ENCODE data around the gene PROM1. TPM values are rescaled to one million over a fixed set of nuclear protein-coding genes. Genes with fewer than 3 reads are reported as not detected.

The PROM1 gene
- total RNA-seq, 1 experiment from 2014 or later = 65.1 TPM

DNA sequence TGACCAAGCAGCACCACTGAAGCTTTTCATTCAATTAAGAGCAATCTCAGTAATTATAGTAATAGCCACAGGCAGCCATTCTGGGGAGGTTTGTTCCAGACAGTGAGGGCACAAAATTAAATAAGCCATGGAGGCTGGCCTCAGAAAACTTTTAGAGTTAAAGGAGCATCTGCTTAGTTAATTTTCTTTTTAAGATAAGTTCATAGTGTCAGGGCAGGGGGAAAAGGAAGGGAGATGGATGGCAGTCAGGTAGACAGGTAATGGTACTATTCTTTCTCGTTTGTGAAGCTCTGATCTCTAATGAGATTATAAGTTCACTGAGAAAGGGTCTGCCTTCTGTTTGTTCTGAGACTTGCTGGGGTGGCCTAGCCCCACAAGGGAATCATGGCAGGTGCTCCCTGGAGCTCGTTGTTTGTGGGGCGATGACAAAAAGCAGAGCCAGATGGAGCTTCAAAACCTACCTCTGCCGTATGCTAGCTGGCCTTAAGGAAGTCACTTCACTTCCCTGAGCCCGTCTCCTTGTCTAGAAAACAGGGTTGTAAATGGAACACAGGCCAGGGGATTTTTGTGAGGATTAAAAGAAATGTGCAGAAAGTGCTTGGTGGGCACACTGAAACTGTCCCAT lies 76.2 kb downstream of the PROM1 start:
- TF ChIP-seq, protein P1, sequence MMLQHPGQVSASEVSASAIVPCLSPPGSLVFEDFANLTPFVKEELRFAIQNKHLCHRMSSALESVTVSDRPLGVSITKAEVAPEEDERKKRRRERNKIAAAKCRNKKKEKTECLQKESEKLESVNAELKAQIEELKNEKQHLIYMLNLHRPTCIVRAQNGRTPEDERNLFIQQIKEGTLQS (CRISPR knock-in tag; conservative IDR thresholded peaks at IDR 0.05) = no peak
- no peak for TF ChIP-seq IRF2 (CRISPR knock-in tag; IDR thresholded peaks at IDR 0.05; ENCODE audit: borderline replicate concordance, low read depth)
- TF ChIP-seq, protein P2, sequence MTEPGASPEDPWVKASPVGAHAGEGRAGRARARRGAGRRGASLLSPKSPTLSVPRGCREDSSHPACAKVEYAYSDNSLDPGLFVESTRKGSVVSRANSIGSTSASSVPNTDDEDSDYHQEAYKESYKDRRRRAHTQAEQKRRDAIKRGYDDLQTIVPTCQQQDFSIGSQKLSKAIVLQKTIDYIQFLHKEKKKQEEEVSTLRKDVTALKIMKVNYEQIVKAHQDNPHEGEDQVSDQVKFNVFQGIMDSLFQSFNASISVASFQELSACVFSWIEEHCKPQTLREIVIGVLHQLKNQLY (CRISPR knock-in tag; IDR thresholded peaks at IDR 0.05) = no peak
- TF ChIP-seq MYBL2 (CRISPR knock-in tag; IDR thresholded peaks at IDR 0.05) = no peak
- TF ChIP-seq, protein P3, sequence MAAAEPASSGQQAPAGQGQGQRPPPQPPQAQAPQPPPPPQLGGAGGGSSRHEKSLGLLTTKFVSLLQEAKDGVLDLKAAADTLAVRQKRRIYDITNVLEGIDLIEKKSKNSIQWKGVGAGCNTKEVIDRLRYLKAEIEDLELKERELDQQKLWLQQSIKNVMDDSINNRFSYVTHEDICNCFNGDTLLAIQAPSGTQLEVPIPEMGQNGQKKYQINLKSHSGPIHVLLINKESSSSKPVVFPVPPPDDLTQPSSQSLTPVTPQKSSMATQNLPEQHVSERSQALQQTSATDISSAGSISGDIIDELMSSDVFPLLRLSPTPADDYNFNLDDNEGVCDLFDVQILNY (CRISPR knock-in tag; IDR thresholded peaks at IDR 0.05) = no peak
- TF ChIP-seq CREM (CRISPR knock-in tag; IDR thresholded peaks at IDR 0.05) = no peak
- TF ChIP-seq, protein P4, sequence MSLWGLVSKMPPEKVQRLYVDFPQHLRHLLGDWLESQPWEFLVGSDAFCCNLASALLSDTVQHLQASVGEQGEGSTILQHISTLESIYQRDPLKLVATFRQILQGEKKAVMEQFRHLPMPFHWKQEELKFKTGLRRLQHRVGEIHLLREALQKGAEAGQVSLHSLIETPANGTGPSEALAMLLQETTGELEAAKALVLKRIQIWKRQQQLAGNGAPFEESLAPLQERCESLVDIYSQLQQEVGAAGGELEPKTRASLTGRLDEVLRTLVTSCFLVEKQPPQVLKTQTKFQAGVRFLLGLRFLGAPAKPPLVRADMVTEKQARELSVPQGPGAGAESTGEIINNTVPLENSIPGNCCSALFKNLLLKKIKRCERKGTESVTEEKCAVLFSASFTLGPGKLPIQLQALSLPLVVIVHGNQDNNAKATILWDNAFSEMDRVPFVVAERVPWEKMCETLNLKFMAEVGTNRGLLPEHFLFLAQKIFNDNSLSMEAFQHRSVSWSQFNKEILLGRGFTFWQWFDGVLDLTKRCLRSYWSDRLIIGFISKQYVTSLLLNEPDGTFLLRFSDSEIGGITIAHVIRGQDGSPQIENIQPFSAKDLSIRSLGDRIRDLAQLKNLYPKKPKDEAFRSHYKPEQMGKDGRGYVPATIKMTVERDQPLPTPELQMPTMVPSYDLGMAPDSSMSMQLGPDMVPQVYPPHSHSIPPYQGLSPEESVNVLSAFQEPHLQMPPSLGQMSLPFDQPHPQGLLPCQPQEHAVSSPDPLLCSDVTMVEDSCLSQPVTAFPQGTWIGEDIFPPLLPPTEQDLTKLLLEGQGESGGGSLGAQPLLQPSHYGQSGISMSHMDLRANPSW (CRISPR knock-in tag; conservative IDR thresholded peaks at IDR 0.05; ENCODE audit: low read depth) = no peak
- TF ChIP-seq ZNF416 (CRISPR knock-in tag; IDR thresholded peaks at IDR 0.05) = no peak
- TF ChIP-seq, protein P5, sequence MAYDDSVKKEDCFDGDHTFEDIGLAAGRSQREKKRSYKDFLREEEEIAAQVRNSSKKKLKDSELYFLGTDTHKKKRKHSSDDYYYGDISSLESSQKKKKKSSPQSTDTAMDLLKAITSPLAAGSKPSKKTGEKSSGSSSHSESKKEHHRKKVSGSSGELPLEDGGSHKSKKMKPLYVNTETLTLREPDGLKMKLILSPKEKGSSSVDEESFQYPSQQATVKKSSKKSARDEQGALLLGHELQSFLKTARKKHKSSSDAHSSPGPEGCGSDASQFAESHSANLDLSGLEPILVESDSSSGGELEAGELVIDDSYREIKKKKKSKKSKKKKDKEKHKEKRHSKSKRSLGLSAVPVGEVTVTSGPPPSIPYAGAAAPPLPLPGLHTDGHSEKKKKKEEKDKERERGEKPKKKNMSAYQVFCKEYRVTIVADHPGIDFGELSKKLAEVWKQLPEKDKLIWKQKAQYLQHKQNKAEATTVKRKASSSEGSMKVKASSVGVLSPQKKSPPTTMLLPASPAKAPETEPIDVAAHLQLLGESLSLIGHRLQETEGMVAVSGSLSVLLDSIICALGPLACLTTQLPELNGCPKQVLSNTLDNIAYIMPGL (CRISPR knock-in tag; IDR thresholded peaks at IDR 0.05) = no peak
- TF ChIP-seq ZNF263 (CRISPR knock-in tag; IDR thresholded peaks at IDR 0.05; ENCODE audit: low read depth) = no peak
- TF ChIP-seq, protein P6, sequence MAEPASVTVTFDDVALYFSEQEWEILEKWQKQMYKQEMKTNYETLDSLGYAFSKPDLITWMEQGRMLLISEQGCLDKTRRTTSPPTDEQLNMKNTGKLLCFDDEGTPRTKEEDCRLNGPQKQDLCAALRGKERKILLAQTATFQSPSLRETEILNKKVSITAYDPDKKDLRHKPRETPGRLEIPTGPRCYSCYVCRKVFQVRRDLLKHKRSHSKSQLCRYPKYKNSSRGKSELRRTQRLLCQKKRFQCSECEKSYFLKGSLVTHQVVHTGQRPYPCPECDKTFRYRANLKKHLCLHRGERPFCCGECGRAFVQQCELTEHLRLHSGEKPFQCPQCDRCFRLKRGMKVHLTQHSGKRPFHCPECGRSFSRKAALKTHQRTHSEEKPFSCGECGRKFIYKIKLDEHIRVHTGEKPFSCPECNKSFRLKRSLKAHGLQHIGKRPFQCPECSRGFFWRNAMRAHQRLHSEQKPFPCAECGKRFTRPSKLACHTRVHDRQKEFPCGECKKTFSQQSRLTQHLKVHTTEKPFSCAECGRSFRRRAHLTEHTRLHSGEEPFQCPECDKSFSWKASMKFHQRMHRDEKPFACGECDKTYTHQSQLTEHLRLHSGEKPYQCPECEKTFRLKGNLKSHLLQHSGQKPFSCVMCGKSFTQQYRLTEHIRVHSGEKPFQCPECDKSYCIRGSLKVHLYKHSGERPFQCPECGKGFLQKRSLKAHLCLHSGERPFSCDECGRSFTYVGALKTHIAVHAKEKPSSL (CRISPR knock-in tag; conservative IDR thresholded peaks at IDR 0.05) = no peak
- TF ChIP-seq, protein P7, sequence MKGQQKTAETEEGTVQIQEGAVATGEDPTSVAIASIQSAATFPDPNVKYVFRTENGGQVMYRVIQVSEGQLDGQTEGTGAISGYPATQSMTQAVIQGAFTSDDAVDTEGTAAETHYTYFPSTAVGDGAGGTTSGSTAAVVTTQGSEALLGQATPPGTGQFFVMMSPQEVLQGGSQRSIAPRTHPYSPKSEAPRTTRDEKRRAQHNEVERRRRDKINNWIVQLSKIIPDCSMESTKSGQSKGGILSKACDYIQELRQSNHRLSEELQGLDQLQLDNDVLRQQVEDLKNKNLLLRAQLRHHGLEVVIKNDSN (CRISPR knock-in tag; IDR thresholded peaks at IDR 0.05) = no peak
- no peak for TF ChIP-seq NFE2L1 (CRISPR knock-in tag; IDR thresholded peaks at IDR 0.05)
- no peaks in the 10 kb centered on the region for H3K27me3 Mint-ChIP-seq (ENCODE audit: low read depth)
- no peaks in the 10 kb centered on the region for H3K9me3 Mint-ChIP-seq
- DNase-seq (ENCODE audit: low spot score) (no peak), ATAC-seq (no peak)
- H3K4me1 Mint-ChIP-seq = peaks cover 5% of the 10 kb centered on the region
- no peak overlapping the region for H3K4me3 Mint-ChIP-seq
- CTCF ChIA-PET = interaction anchor here (0.8 kb wide), 1 partner anchor 202 kb away, joined by 3 read pairs; no protein-coding TSS in a partner anchor
- POLR2A ChIA-PET = no interaction called here
- H3K27ac Mint-ChIP-seq = 0 out of 2 replicates have a peak overlapping the region, but pooled peaks have one; percentile 36
- peaks cover 47% of the 10 kb centered on the region for H3K36me3 Mint-ChIP-seq

DNA sequence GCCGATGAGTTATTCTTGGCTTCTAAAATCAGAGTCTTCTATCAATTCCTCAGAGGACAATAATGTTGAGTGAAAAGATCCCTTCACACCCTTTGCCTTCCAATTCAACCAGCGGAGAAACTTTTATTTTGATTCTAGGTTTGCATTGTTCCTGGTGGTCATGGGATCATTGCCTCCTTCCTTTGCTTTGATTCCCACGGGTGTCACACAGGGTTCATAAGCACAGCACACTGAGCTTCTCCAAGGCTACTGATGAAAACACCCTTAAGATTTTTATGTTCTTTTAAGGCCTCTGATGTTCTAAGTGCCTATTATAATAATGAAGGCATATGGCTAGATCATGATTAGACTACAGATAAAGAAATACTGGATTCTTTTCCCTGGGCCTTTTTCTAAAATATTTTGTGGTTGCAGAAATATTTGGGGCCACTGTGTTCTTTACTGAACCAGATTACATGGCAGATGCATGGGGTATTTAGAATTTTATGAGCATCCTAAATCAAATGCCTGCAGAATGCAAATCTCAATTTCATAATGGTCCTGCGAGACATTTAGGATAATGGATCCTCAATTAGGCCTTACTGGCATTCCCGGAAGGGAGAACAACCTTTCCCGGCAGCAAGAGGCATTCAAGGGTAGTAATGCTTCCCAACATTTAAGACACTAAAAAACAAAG lies 76.9 kb downstream of the PROM1 start:
- Mint-ChIP-seq H3K36me3 (peaks cover 42% of the 10 kb centered on the region), H3K4me3 (no peak overlapping the region), H3K27ac (no peak overlapping the region), H3K4me1 (peaks cover 5% of the 10 kb centered on the region), H3K9me3 (no peaks in the 10 kb centered on the region), H3K27me3 (ENCODE audit: low read depth) (no peaks in the 10 kb centered on the region)
- ChIA-PET CTCF (no interaction called here), POLR2A (no interaction called here)
- ATAC-seq (no peak), DNase-seq (ENCODE audit: low spot score) (no peak)
- TF ChIP-seq ESRRA (CRISPR knock-in tag; IDR thresholded peaks at IDR 0.05; ENCODE audit: borderline replicate concordance) = no peak
- TF ChIP-seq, protein P8, sequence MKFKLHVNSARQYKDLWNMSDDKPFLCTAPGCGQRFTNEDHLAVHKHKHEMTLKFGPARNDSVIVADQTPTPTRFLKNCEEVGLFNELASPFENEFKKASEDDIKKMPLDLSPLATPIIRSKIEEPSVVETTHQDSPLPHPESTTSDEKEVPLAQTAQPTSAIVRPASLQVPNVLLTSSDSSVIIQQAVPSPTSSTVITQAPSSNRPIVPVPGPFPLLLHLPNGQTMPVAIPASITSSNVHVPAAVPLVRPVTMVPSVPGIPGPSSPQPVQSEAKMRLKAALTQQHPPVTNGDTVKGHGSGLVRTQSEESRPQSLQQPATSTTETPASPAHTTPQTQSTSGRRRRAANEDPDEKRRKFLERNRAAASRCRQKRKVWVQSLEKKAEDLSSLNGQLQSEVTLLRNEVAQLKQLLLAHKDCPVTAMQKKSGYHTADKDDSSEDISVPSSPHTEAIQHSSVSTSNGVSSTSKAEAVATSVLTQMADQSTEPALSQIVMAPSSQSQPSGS (CRISPR knock-in tag; IDR thresholded peaks at IDR 0.05; ENCODE audit: borderline replicate concordance, low read depth) = no peak
- TF ChIP-seq, protein P9, sequence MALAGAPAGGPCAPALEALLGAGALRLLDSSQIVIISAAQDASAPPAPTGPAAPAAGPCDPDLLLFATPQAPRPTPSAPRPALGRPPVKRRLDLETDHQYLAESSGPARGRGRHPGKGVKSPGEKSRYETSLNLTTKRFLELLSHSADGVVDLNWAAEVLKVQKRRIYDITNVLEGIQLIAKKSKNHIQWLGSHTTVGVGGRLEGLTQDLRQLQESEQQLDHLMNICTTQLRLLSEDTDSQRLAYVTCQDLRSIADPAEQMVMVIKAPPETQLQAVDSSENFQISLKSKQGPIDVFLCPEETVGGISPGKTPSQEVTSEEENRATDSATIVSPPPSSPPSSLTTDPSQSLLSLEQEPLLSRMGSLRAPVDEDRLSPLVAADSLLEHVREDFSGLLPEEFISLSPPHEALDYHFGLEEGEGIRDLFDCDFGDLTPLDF (CRISPR knock-in tag; IDR thresholded peaks at IDR 0.05) = no peak
- TF ChIP-seq ETV6 (CRISPR knock-in tag; IDR thresholded peaks at IDR 0.05) = no peak
- no peak for TF ChIP-seq NFYB (CRISPR knock-in tag; conservative IDR thresholded peaks at IDR 0.05; ENCODE audit: low read depth)
- TF ChIP-seq, protein P10, sequence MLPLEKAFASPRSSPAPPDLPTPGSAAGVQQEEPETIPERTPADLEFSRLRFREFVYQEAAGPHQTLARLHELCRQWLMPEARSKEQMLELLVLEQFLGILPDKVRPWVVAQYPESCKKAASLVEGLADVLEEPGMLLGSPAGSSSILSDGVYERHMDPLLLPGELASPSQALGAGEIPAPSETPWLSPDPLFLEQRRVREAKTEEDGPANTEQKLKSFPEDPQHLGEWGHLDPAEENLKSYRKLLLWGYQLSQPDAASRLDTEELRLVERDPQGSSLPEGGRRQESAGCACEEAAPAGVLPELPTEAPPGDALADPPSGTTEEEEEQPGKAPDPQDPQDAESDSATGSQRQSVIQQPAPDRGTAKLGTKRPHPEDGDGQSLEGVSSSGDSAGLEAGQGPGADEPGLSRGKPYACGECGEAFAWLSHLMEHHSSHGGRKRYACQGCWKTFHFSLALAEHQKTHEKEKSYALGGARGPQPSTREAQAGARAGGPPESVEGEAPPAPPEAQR (CRISPR knock-in tag; IDR thresholded peaks at IDR 0.05) = no peak
